ENCODE measurements around the gene HMCN1. TPM values are rescaled to one million over a fixed set of nuclear protein-coding genes. Genes with fewer than 3 reads are reported as not detected.

Gene HMCN1
- total and polyA plus RNA-seq, 2 experiments from 2014 or later, result 1.6 to 8.7 TPM

DNA sequence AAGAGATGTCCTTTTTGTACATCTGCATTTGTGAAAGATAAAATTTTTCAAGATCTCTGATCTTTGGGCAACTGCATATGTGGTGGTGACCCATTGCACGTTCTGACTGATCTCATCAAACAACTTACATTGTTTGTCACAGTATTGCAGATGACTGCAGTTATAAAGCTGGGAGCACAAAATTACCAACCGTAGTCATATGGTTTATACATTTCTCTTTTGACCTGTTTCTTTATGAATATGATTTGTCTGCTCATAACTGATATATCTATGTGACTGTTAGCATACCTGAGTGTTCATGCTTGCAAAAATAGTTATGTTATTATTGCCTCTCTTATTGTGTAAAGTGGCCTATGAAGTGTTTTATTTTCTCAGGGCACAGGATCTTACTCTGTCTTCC lies 43.7 kb upstream of the HMCN1 start:
- no peak overlapping the region for H3K27ac ChIP-seq (ENCODE audit: low read depth)

More for the DNA sequence above, 43.7 kb upstream of the HMCN1 start:
- H3K4me3 Mint-ChIP-seq, result no peak overlapping the region
- Histone ChIP-seq H3F3A (replicated peaks; ENCODE audit: low read depth) (no peaks in the 10 kb centered on the region), H3K36me3 (ENCODE audit: insufficient read depth) (no peaks in the 10 kb centered on the region), H3K79me2 (replicated peaks; ENCODE audit: insufficient read depth) (no peaks in the 10 kb centered on the region), H4K20me1 (replicated peaks; ENCODE audit: insufficient read depth) (no peaks in the 10 kb centered on the region), H2AFZ (no peak overlapping the region), H3K4me1 (ENCODE audit: insufficient read depth) (no peaks in the 10 kb centered on the region), H3K4me3 (no peak overlapping the region), H3K27me3 (ENCODE audit: insufficient read depth) (no peaks in the 10 kb centered on the region), H3K4me2 (no peak overlapping the region), H3K9me2 (ENCODE audit: insufficient read depth) (no peaks in the 10 kb centered on the region)
- no peaks in the 10 kb centered on the region for H3K27me3 Mint-ChIP-seq (ENCODE audit: insufficient read depth, low read depth, poor library complexity)
- peaks cover 12% of the 10 kb centered on the region; the same call in 2 of the 3 replicates for H3K4me1 Mint-ChIP-seq
- DNase-seq (ENCODE audit: low spot score) (no peak), ATAC-seq (no peak)
- no peaks in the 10 kb centered on the region for H3K9me3 Mint-ChIP-seq
- TF ChIP-seq NANOG (IDR thresholded peaks at IDR 0.05; ENCODE audit: borderline replicate concordance) (no peak), CREB1 (CRISPR knock-in tag; IDR thresholded peaks at IDR 0.05; ENCODE audit: low read depth) (no peak)
- TF ChIP-seq, protein P1, sequence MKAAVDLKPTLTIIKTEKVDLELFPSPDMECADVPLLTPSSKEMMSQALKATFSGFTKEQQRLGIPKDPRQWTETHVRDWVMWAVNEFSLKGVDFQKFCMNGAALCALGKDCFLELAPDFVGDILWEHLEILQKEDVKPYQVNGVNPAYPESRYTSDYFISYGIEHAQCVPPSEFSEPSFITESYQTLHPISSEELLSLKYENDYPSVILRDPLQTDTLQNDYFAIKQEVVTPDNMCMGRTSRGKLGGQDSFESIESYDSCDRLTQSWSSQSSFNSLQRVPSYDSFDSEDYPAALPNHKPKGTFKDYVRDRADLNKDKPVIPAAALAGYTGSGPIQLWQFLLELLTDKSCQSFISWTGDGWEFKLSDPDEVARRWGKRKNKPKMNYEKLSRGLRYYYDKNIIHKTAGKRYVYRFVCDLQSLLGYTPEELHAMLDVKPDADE (IDR thresholded peaks at IDR 0.05), result no peak
- TF ChIP-seq, protein P2, sequence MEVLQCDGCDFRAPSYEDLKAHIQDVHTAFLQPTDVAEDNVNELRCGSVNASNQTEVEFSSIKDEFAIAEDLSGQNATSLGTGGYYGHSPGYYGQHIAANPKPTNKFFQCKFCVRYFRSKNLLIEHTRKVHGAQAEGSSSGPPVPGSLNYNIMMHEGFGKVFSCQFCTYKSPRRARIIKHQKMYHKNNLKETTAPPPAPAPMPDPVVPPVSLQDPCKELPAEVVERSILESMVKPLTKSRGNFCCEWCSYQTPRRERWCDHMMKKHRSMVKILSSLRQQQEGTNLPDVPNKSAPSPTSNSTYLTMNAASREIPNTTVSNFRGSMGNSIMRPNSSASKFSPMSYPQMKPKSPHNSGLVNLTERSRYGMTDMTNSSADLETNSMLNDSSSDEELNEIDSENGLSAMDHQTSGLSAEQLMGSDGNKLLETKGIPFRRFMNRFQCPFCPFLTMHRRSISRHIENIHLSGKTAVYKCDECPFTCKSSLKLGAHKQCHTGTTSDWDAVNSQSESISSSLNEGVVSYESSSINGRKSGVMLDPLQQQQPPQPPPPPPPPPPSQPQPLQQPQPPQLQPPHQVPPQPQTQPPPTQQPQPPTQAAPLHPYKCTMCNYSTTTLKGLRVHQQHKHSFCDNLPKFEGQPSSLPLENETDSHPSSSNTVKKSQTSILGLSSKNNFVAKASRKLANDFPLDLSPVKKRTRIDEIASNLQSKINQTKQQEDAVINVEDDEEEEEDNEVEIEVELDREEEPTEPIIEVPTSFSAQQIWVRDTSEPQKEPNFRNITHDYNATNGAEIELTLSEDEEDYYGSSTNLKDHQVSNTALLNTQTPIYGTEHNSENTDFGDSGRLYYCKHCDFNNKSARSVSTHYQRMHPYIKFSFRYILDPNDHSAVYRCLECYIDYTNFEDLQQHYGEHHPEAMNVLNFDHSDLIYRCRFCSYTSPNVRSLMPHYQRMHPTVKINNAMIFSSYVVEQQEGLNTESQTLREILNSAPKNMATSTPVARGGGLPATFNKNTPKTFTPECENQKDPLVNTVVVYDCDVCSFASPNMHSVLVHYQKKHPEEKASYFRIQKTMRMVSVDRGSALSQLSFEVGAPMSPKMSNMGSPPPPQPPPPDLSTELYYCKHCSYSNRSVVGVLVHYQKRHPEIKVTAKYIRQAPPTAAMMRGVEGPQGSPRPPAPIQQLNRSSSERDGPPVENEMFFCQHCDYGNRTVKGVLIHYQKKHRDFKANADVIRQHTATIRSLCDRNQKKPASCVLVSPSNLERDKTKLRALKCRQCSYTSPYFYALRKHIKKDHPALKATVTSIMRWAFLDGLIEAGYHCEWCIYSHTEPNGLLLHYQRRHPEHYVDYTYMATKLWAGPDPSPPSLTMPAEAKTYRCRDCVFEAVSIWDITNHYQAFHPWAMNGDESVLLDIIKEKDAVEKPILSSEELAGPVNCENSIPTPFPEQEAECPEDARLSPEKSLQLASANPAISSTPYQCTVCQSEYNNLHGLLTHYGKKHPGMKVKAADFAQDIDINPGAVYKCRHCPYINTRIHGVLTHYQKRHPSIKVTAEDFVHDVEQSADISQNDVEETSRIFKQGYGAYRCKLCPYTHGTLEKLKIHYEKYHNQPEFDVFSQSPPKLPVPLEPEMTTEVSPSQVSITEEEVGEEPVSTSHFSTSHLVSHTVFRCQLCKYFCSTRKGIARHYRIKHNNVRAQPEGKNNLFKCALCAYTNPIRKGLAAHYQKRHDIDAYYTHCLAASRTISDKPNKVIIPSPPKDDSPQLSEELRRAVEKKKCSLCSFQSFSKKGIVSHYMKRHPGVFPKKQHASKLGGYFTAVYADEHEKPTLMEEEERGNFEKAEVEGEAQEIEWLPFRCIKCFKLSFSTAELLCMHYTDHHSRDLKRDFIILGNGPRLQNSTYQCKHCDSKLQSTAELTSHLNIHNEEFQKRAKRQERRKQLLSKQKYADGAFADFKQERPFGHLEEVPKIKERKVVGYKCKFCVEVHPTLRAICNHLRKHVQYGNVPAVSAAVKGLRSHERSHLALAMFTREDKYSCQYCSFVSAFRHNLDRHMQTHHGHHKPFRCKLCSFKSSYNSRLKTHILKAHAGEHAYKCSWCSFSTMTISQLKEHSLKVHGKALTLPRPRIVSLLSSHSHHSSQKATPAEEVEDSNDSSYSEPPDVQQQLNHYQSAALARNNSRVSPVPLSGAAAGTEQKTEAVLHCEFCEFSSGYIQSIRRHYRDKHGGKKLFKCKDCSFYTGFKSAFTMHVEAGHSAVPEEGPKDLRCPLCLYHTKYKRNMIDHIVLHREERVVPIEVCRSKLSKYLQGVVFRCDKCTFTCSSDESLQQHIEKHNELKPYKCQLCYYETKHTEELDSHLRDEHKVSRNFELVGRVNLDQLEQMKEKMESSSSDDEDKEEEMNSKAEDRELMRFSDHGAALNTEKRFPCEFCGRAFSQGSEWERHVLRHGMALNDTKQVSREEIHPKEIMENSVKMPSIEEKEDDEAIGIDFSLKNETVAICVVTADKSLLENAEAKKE (CRISPR knock-in tag; IDR thresholded peaks at IDR 0.05), result no peak
- no peak overlapping the region for H3K27ac Mint-ChIP-seq
- H3K36me3 Mint-ChIP-seq (ENCODE audit: low read depth), result no peaks in the 10 kb centered on the region
